ENCODE data around the gene KIF23. TPM values are rescaled to one million over a fixed set of nuclear protein-coding genes. Genes with fewer than 3 reads are reported as not detected.
A peak's percentile ranks its signal among the peaks of the same experiment; 100 is the strongest.

Gene KIF23
- total RNA-seq, 4 donors from 2014 or later, result 2.7 to 8.5 (median 6.9) TPM

- Histone ChIP-seq H3K9me3 (no peaks in the 10 kb centered on the region), H3K4me1 (peaks cover 35% of the 10 kb centered on the region), H3K27ac (no peak overlapping the region), H3K27me3 (no peaks in the 10 kb centered on the region), H3K36me3 (no peaks in the 10 kb centered on the region), H3K4me3 (no peak overlapping the region)
- DNase-seq (ENCODE audit: low spot score in 2 of 2), result no peak
- TF ChIP-seq, protein P1, sequence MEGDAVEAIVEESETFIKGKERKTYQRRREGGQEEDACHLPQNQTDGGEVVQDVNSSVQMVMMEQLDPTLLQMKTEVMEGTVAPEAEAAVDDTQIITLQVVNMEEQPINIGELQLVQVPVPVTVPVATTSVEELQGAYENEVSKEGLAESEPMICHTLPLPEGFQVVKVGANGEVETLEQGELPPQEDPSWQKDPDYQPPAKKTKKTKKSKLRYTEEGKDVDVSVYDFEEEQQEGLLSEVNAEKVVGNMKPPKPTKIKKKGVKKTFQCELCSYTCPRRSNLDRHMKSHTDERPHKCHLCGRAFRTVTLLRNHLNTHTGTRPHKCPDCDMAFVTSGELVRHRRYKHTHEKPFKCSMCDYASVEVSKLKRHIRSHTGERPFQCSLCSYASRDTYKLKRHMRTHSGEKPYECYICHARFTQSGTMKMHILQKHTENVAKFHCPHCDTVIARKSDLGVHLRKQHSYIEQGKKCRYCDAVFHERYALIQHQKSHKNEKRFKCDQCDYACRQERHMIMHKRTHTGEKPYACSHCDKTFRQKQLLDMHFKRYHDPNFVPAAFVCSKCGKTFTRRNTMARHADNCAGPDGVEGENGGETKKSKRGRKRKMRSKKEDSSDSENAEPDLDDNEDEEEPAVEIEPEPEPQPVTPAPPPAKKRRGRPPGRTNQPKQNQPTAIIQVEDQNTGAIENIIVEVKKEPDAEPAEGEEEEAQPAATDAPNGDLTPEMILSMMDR (IDR thresholded peaks at IDR 0.05), result no peak
- TF ChIP-seq POLR2A (IDR thresholded peaks at IDR 0.05), result no peak
- no peak for TF ChIP-seq EP300 (IDR thresholded peaks at IDR 0.05)
- TF ChIP-seq POLR2AphosphoS5 (IDR thresholded peaks at IDR 0.05), result no peak
- 40% methylated on average over 6 of the region's 6 CpGs for WGBS
Observed at GRCh38 chr15:69484837-69485236, 70.7 kb downstream of the KIF23 start.

GRCh38 chr15:69486481-69487110 is 72.4 kb downstream of the KIF23 start:
- H3K27ac ChIP-seq, result no peak overlapping the region
- TF ChIP-seq EP300 (IDR thresholded peaks at IDR 0.05) (no peak), POLR2A (IDR thresholded peaks at IDR 0.05) (no peak), POLR2AphosphoS5 (IDR thresholded peaks at IDR 0.05) (no peak)
- TF ChIP-seq, protein P1 (IDR thresholded peaks at IDR 0.05), result no peak
- no peaks in the 10 kb centered on the region for H3K36me3 ChIP-seq
- H3K9me3 ChIP-seq, result no peaks in the 10 kb centered on the region
- H3K4me1 ChIP-seq, result peaks cover 52% of the 10 kb centered on the region
- no peaks in the 10 kb centered on the region for H3K27me3 ChIP-seq
- H3K4me3 ChIP-seq, result no peak overlapping the region
- 87% methylated on average over 3 of the region's 3 CpGs for WGBS
- DNase-seq (ENCODE audit: low spot score in 2 of 2), result peak in 1 of 2 donors; percentile 32

DNA sequence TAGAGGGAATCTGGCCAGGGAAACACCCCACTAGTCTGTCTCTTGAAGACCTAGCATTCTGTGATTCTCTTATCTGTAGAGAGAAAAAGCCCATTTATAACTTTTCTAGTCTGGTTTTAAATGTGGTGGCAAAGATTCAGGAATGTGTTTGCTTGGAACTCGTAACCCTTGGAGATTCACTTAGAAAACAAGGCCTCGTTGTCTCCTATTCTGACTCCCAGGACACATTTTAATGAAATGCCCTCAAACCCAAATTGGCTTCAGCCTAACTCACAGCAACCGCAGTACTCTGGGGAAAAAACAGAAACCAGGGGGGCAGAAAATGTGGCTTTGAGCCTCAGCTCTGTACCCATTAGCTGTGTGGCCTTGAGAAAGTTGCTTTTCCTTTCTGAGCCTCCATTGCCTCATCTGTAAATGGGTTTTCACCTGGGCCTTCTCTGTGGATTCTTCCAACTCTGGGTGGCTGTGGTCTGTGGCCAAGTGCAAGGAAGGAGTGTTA is 75.0 kb downstream of the KIF23 start:
- H3K36me3 ChIP-seq, result no peaks in the 10 kb centered on the region
- no peaks in the 10 kb centered on the region for H3K9me3 ChIP-seq
- 20% methylated on average over 3 of the region's 3 CpGs for WGBS
- H3K4me3 ChIP-seq, result no peak overlapping the region
- H3K27me3 ChIP-seq, result no peaks in the 10 kb centered on the region
- H3K4me1 ChIP-seq, result peaks cover 39% of the 10 kb centered on the region
- no peak for TF ChIP-seq EP300 (IDR thresholded peaks at IDR 0.05)
- TF ChIP-seq POLR2AphosphoS5 (IDR thresholded peaks at IDR 0.05), result no peak
- no peak for TF ChIP-seq POLR2A (IDR thresholded peaks at IDR 0.05)
- TF ChIP-seq, protein P1 (IDR thresholded peaks at IDR 0.05), result no peak
- peak overlapping the region; percentile 49 for H3K27ac ChIP-seq
- peak; percentile 13 to 16 for DNase-seq (ENCODE audit: low spot score in 2 of 2)

GRCh38 chr15:69490356-69491037 is 76.3 kb downstream of the KIF23 start:
- DNase-seq (ENCODE audit: low spot score in 2 of 2), result peak in 1 of 2 donors; percentile 46
- no peaks in the 10 kb centered on the region for H3K27me3 ChIP-seq
- H3K36me3 ChIP-seq, result no peaks in the 10 kb centered on the region
- TF ChIP-seq, protein P1 (IDR thresholded peaks at IDR 0.05), result no peak
- TF ChIP-seq POLR2AphosphoS5 (IDR thresholded peaks at IDR 0.05) (no peak), EP300 (IDR thresholded peaks at IDR 0.05) (no peak), POLR2A (IDR thresholded peaks at IDR 0.05) (no peak)
- peaks cover 27% of the 10 kb centered on the region for H3K4me1 ChIP-seq
- 25% methylated on average over 11 of the region's 11 CpGs for WGBS
- no peak overlapping the region for H3K4me3 ChIP-seq
- H3K27ac ChIP-seq, result peak overlapping the region; percentile 57
- no peaks in the 10 kb centered on the region for H3K9me3 ChIP-seq

- no peak overlapping the region for H3K4me3 ChIP-seq
- no peaks in the 10 kb centered on the region for H3K36me3 ChIP-seq
- H3K9me3 ChIP-seq, result no peaks in the 10 kb centered on the region
- 34% methylated on average over 3 of the region's 3 CpGs for WGBS
- TF ChIP-seq POLR2AphosphoS5 (IDR thresholded peaks at IDR 0.05), result peak in 2 of 3 donors; percentile 33 to 48
- TF ChIP-seq POLR2A (IDR thresholded peaks at IDR 0.05), result no peak
- H3K27ac ChIP-seq, result peak overlapping the region; percentile 57
- H3K27me3 ChIP-seq, result no peaks in the 10 kb centered on the region
- H3K4me1 ChIP-seq, result peaks cover 27% of the 10 kb centered on the region
- DNase-seq (ENCODE audit: low spot score in 2 of 2), result peak; percentile 76 to 84
Observed at GRCh38 chr15:69491038-69491505, 76.9 kb downstream of the KIF23 start.
